Fibroblast of mammary gland (primary cell): ENCODE measurements around the gene SYNE2.

Source experiments
- DNase-seq: peaks from one replicate; pipeline ENCODE4 v3.0.0-alpha.2; 2010; ENCODE audit warnings: low read depth
- H3K4me3 ChIP-seq: 2 replicates; pipeline ENCODE4 v1.5.1; 2011; ENCODE audit warnings: low read depth, mild to moderate bottlenecking, low read length, moderate library complexity; ENCODE audit not compliant: control insufficient read depth
- TF ChIP-seq, protein P1 (sequence below): conservative IDR thresholded peaks from 2 replicates; pipeline ENCODE4 v1.5.1; 2011; ENCODE audit warnings: low read depth, low read length, inconsistent platforms; ENCODE audit not compliant: control insufficient read depth, insufficient read depth

Gene SYNE2

GRCh38 chr14:64118892-64119291 lies 266.1 kb downstream of the SYNE2 start:
- TF ChIP-seq, protein P1, sequence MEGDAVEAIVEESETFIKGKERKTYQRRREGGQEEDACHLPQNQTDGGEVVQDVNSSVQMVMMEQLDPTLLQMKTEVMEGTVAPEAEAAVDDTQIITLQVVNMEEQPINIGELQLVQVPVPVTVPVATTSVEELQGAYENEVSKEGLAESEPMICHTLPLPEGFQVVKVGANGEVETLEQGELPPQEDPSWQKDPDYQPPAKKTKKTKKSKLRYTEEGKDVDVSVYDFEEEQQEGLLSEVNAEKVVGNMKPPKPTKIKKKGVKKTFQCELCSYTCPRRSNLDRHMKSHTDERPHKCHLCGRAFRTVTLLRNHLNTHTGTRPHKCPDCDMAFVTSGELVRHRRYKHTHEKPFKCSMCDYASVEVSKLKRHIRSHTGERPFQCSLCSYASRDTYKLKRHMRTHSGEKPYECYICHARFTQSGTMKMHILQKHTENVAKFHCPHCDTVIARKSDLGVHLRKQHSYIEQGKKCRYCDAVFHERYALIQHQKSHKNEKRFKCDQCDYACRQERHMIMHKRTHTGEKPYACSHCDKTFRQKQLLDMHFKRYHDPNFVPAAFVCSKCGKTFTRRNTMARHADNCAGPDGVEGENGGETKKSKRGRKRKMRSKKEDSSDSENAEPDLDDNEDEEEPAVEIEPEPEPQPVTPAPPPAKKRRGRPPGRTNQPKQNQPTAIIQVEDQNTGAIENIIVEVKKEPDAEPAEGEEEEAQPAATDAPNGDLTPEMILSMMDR: no peak
- H3K4me3 ChIP-seq: no peak overlapping the region
- no peak for DNase-seq

DNA sequence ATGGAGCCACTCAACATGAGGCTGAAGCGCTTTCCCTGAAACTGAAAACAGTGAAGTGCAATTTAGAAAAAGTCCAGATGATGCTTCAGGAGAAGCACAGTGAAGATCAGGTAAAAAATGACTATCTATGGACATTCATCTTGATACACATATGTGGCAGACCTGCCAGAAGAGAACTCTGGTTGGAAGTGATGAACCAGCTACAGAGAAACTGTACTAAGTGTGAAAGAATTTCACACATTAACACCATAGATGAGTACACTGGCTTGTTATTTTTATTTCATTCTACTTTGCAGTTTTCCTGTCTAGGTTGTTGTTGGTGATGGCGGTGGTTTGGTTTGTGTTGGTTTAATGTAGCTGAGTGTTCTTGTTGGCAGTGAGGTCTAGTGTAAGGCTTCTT lies 266.7 kb downstream of the SYNE2 start:
- H3K4me3 ChIP-seq: no peak overlapping the region
- TF ChIP-seq, protein P1: no peak
- DNase-seq: no peak

GRCh38 chr14:64119980-64120379 lies 267.2 kb downstream of the SYNE2 start:
- TF ChIP-seq, protein P1: no peak
- DNase-seq: no peak
- no peak overlapping the region for H3K4me3 ChIP-seq

GRCh38 chr14:64123241-64123822 lies 270.5 kb downstream of the SYNE2 start:
- H3K4me3 ChIP-seq: no peak overlapping the region
- TF ChIP-seq, protein P1: no peak
- DNase-seq: peak; percentile 18

GRCh38 chr14:64125270-64125669 lies 272.5 kb downstream of the SYNE2 start:
- no peak overlapping the region for H3K4me3 ChIP-seq
- no peak for DNase-seq
- TF ChIP-seq, protein P1: no peak

GRCh38 chr14:64126548-64126947 lies 273.7 kb downstream of the SYNE2 start:
- TF ChIP-seq, protein P1: no peak
- DNase-seq: no peak
- H3K4me3 ChIP-seq: no peak overlapping the region
